Smooth muscle cell (in vitro differentiated cells): ENCODE results near the gene WDR35. TPM values are rescaled to one million over a fixed set of nuclear protein-coding genes. Genes with fewer than 3 reads are reported as not detected.

Source experiments
- DNase-seq: peaks from one replicate; lab custom pipeline; 2025; ENCODE audit not compliant: unreplicated experiment; lab: John Stamatoyannopoulos, UW
- H2AFZ ChIP-seq: fragments of 200-600 bp; sonication (generic); 2 replicates; pipeline ENCODE4 v1.6.0; 2016; ENCODE audit warnings: antibody characterized with exemption, low read depth, mild to moderate bottlenecking
- H3F3A ChIP-seq: fragments of 200-600 bp; sonication (generic); 2 replicates; pipeline ENCODE4 v1.6.0; 2017; ENCODE audit warnings: antibody characterized with exemption, low read depth
- H3K27ac ChIP-seq: fragments of 200-600 bp; sonication (generic); 2 replicates; pipeline ENCODE4 v1.5.1; 2016; ENCODE audit warnings: low read depth, mild to moderate bottlenecking
- H3K27me3 ChIP-seq: fragments of 200-600 bp; sonication (generic); 2 replicates; pipeline ENCODE4 v1.6.1; 2016; ENCODE audit warnings: low read depth, mild to moderate bottlenecking
- H3K36me3 ChIP-seq: fragments of 200-600 bp; sonication (generic); 2 replicates; pipeline ENCODE4 v1.5.1; 2016; ENCODE audit warnings: low read depth
- H3K4me1 ChIP-seq: fragments of 200-600 bp; sonication (generic); 2 replicates; pipeline ENCODE4 v1.5.1; 2016; ENCODE audit warnings: low read depth
- H3K4me2 ChIP-seq: fragments of 200-600 bp; sonication (generic); 2 replicates; pipeline ENCODE4 v1.6.0; 2016; ENCODE audit warnings: mild to moderate bottlenecking
- H3K4me3 ChIP-seq: fragments of 200-600 bp; sonication (generic); 2 replicates; pipeline ENCODE4 v1.5.1; 2016; ENCODE audit warnings: mild to moderate bottlenecking
- H3K79me2 ChIP-seq: fragments of 200-600 bp; sonication (generic); 2 replicates; pipeline ENCODE4 v1.6.0; 2016; ENCODE audit warnings: low read depth, mild to moderate bottlenecking
- H3K9ac ChIP-seq: fragments of 200-600 bp; sonication (generic); 2 replicates; pipeline ENCODE4 v1.6.0; 2016; ENCODE audit warnings: low read depth
- H3K9me3 ChIP-seq: fragments of 200-600 bp; sonication (generic); replicated peaks from 2 replicates; pipeline ENCODE4 v1.5.1; 2016; ENCODE audit warnings: low read depth
- H4K20me1 ChIP-seq: fragments of 200-600 bp; sonication (generic); 2 replicates; pipeline ENCODE4 v1.6.0; 2016; ENCODE audit warnings: low read depth
- WGBS: methylation state at CpG from one replicate; pipeline ENCODE4 v1.1.7; 2016; ENCODE audit warnings: low lambda C conversion rate; 5-methylcytosine and 5-hydroxymethylcytosine counted together
- polyA plus RNA-seq: library from polyadenylated mRNA; unstranded; fragments of >200 nt; fragmentation: Nextera tagmentation; extraction: Ambion mirVana; gene quantifications from 2 replicates; pipeline ENCODE4 v1.2.1, GENCODE V29; 2016
- total RNA-seq: library from RNA; depleted of rRNA; stranded (reverse); fragments of >200 nt; gene quantifications from 2 replicates; pipeline ENCODE4 v1.2.3, GENCODE V29; 2014
- TF ChIP-seq, protein P1 (sequence below): fragments of 200-600 bp; sonication (generic); IDR thresholded peaks from 2 replicates; pipeline ENCODE4 v1.5.1; 2017; ENCODE audit warnings: borderline replicate concordance, mild to moderate bottlenecking, antibody characterized with exemption; ENCODE audit not compliant: insufficient read depth, poor library complexity, severe bottlenecking

Gene WDR35
- total and polyA plus RNA-seq, 2 experiments from 2014 or later = 0.70 to 4.7 TPM

DNA sequence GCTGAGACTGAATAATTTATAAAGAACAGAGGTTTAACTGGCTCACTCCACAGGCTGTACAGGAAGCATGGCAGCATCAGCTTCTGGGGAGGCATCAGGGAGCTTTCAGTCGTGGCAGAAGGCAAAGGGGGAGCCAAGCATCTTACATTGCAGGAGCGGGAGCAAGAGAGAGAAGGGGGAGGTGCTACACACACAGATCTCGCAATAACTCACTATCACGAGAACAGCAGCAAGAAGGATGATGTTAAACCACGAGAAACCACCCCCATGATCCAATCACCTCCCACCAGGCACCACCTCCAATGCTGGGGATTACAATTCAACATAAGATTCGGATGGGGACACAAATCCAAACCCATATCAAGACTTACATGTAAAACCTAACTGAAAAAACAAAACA lies 40.3 kb upstream of the WDR35 start:
- Histone ChIP-seq H3K36me3 (peaks cover 30% of the 10 kb centered on the region), H3K79me2 (peaks cover 5% of the 10 kb centered on the region), H2AFZ (no peak overlapping the region), H3K4me3 (no peak overlapping the region), H4K20me1 (peaks cover 36% of the 10 kb centered on the region), H3F3A (peaks cover 6% of the 10 kb centered on the region), H3K4me1 (no peaks in the 10 kb centered on the region), H3K9ac (no peak overlapping the region), H3K27ac (no peak overlapping the region), H3K9me3 (no peaks in the 10 kb centered on the region), H3K4me2 (no peak overlapping the region), H3K27me3 (no peaks in the 10 kb centered on the region)
- 95% methylated on average over 6 of the region's 6 CpGs for WGBS
- TF ChIP-seq, protein P1, sequence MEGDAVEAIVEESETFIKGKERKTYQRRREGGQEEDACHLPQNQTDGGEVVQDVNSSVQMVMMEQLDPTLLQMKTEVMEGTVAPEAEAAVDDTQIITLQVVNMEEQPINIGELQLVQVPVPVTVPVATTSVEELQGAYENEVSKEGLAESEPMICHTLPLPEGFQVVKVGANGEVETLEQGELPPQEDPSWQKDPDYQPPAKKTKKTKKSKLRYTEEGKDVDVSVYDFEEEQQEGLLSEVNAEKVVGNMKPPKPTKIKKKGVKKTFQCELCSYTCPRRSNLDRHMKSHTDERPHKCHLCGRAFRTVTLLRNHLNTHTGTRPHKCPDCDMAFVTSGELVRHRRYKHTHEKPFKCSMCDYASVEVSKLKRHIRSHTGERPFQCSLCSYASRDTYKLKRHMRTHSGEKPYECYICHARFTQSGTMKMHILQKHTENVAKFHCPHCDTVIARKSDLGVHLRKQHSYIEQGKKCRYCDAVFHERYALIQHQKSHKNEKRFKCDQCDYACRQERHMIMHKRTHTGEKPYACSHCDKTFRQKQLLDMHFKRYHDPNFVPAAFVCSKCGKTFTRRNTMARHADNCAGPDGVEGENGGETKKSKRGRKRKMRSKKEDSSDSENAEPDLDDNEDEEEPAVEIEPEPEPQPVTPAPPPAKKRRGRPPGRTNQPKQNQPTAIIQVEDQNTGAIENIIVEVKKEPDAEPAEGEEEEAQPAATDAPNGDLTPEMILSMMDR = no peak
- DNase-seq = no peak

DNA sequence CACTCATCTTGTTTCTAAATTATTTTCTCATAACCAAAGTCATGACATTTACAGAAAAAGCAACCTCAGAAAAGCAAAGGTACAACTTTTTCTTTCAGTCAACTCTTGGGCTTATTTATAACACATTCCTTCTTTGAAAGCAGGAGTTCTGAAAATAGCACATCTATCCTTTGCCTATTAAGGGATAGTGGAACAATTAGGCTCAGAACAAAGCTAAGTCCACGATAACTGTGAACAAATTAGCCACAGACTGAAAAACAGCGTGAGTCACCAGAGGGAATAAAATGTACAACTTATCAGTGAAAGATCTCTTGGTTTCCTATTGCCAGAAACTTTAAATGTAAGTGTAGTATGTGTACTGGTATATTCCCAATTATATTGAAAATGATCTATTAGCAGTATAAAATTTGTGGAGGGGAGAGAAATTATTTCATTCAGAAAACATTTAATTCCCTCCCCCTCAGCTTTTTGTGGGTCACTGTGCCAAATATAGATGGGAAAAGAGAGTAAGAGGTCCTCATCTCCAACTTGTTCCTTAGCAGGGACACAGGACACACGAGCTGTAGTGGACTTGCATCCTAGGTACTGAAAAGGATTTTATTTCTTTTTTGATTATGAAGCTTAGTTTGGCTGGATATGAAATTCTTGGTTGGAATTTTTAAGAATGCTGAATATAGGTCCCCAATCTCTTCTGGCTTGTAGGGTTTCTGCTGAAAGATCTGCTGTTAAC lies 38.0 kb upstream of the WDR35 start:
- no peak overlapping the region for H2AFZ ChIP-seq
- H3K9ac ChIP-seq = no peak overlapping the region
- peaks cover 5% of the 10 kb centered on the region for H3K79me2 ChIP-seq
- no peak for DNase-seq
- H3K9me3 ChIP-seq = no peaks in the 10 kb centered on the region
- H3K27me3 ChIP-seq = no peaks in the 10 kb centered on the region
- 53% methylated on average over 3 of the region's 3 CpGs for WGBS
- peaks cover 18% of the 10 kb centered on the region for H3K36me3 ChIP-seq
- H4K20me1 ChIP-seq = peaks cover 23% of the 10 kb centered on the region
- peak overlapping the region; percentile 26 for H3K27ac ChIP-seq
- no peaks in the 10 kb centered on the region for H3K4me1 ChIP-seq
- H3K4me3 ChIP-seq = no peak overlapping the region
- TF ChIP-seq, protein P1 = no peak
- peaks cover 6% of the 10 kb centered on the region for H3F3A ChIP-seq
- H3K4me2 ChIP-seq = no peak overlapping the region

DNA sequence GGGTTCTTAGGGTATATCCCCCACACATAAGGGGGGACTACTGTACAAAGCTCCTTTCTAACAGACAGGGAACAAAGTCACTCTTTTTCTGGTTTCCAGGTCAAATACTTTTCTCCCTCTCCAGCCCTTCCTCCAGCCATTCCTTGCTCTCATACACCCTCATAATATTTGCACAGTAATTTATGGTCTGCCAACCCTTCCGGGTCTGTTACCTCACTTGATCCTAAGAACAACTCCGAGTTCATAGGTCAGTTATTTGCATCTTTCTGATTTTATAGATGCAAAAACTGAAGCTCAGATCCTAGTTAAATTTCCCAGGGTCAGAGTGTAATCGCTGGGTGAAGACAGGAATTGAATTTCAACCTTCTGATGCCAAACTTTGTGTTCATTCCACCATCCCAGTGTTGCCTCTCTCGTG lies 37.4 kb upstream of the WDR35 start:
- H3K36me3 ChIP-seq = peaks cover 12% of the 10 kb centered on the region
- H3K27me3 ChIP-seq = no peaks in the 10 kb centered on the region
- 81% methylated on average over 4 of the region's 4 CpGs for WGBS
- H3F3A ChIP-seq = peaks cover 6% of the 10 kb centered on the region
- peaks cover 18% of the 10 kb centered on the region for H4K20me1 ChIP-seq
- no peak for DNase-seq
- no peaks in the 10 kb centered on the region for H3K9me3 ChIP-seq
- no peak overlapping the region for H3K4me2 ChIP-seq
- no peak overlapping the region for H2AFZ ChIP-seq
- H3K27ac ChIP-seq = no peak overlapping the region
- no peak overlapping the region for H3K4me3 ChIP-seq
- H3K79me2 ChIP-seq = peaks cover 5% of the 10 kb centered on the region
- TF ChIP-seq, protein P1 = no peak
- no peaks in the 10 kb centered on the region for H3K4me1 ChIP-seq
- H3K9ac ChIP-seq = no peak overlapping the region
